Loucy (cell line): Measurements from ENCODE around the gene RUNX2.

Source experiments
- H2AFZ ChIP-seq: fragments of 200-600 bp; sonication (generic); 2 replicates; pipeline ENCODE4 v1.6.0; 2016; ENCODE audit warnings: antibody characterized with exemption, mild to moderate bottlenecking, low read length, moderate library complexity
- H3F3A ChIP-seq: fragments of 200-600 bp; 2 replicates; pipeline ENCODE4 v1.6.0; 2016; ENCODE audit warnings: antibody characterized with exemption, low read depth, mild to moderate bottlenecking
- H3K27me3 ChIP-seq: fragments of 200-600 bp; sonication (generic); 2 replicates; pipeline ENCODE4 v1.6.1; 2014; ENCODE audit warnings: low read length, mild to moderate bottlenecking; ENCODE audit not compliant: insufficient read depth, poor library complexity, severe bottlenecking
- H3K36me3 ChIP-seq: fragments of 200-600 bp; sonication (generic); 2 replicates; pipeline ENCODE4 v1.6.1; 2016; ENCODE audit warnings: low read length; ENCODE audit not compliant: insufficient read depth
- H3K4me1 ChIP-seq: fragments of 200-600 bp; sonication (generic); 2 replicates; pipeline ENCODE4 v1.5.1; 2014; ENCODE audit warnings: low read length, mild to moderate bottlenecking; ENCODE audit not compliant: insufficient read depth, poor library complexity, severe bottlenecking
- H3K4me2 ChIP-seq: fragments of 200-600 bp; sonication (generic); 2 replicates; pipeline ENCODE4 v1.6.0; 2014; ENCODE audit warnings: antibody characterized with exemption, low read length, low read depth, mild to moderate bottlenecking; ENCODE audit not compliant: poor library complexity, severe bottlenecking
- H3K4me3 ChIP-seq: fragments of 200-600 bp; sonication (generic); 2 replicates; pipeline ENCODE4 v1.5.1; 2014; ENCODE audit warnings: low read length, mild to moderate bottlenecking, mixed read lengths; ENCODE audit not compliant: poor library complexity, severe bottlenecking
- H3K79me2 ChIP-seq: fragments of 200-600 bp; sonication (generic); 2 replicates; pipeline ENCODE4 v1.6.1; 2014; ENCODE audit warnings: low read length; ENCODE audit not compliant: insufficient read depth
- H3K9ac ChIP-seq: fragments of 200-600 bp; sonication (generic); 2 replicates; pipeline ENCODE4 v1.6.0; 2014; ENCODE audit warnings: mild to moderate bottlenecking, low read depth, low read length, moderate library complexity; ENCODE audit not compliant: poor library complexity, severe bottlenecking
- H3K9me2 ChIP-seq: fragments of 200-600 bp; sonication (generic); replicated peaks from 2 replicates; pipeline ENCODE4 v1.6.1; 2016; ENCODE audit warnings: low read depth, low read length, mixed read lengths
- H3K9me3 ChIP-seq: fragments of 200-600 bp; sonication (generic); 2 replicates; pipeline ENCODE4 v1.6.1; 2014; ENCODE audit warnings: mild to moderate bottlenecking, antibody characterized with exemption, low read length, low read depth; ENCODE audit not compliant: insufficient read depth
- H4K20me1 ChIP-seq: fragments of 200-600 bp; sonication (generic); 2 replicates; pipeline ENCODE4 v1.6.0; 2014; ENCODE audit warnings: antibody characterized with exemption, low read length, mild to moderate bottlenecking; ENCODE audit not compliant: insufficient read depth, poor library complexity, severe bottlenecking
- CTCF ChIP-seq: fragments of 200-600 bp; sonication (generic); conservative IDR thresholded peaks from 2 replicates; pipeline ENCODE4 v1.5.1; 2014; ENCODE audit warnings: mild to moderate bottlenecking, antibody characterized with exemption, low read length
- EZH2phosphoT487 ChIP-seq: fragments of 200-600 bp; IDR thresholded peaks from 2 replicates; pipeline ENCODE4 v1.6.1; 2018; ENCODE audit warnings: antibody characterized with exemption, mild to moderate bottlenecking, moderate library complexity, borderline replicate concordance

The RUNX2 gene

GRCh38 chr6:45637056-45637455, 308.9 kb downstream of the RUNX2 start:
- peak overlapping the region; percentile 34 for H3K4me2 ChIP-seq
- no peaks in the 10 kb centered on the region for H4K20me1 ChIP-seq
- TF ChIP-seq EZH2phosphoT487 (no peak), CTCF (no peak)
- peak overlapping the region; percentile 30 for H3K9ac ChIP-seq
- H3K9me2 ChIP-seq = no peaks in the 10 kb centered on the region
- H3K4me1 ChIP-seq = peaks cover 39% of the 10 kb centered on the region
- H3K36me3 ChIP-seq = no peaks in the 10 kb centered on the region
- no peaks in the 10 kb centered on the region for H3K9me3 ChIP-seq
- H3F3A ChIP-seq = peaks cover 11% of the 10 kb centered on the region; the same call in 1 of the 2 replicates
- no peaks in the 10 kb centered on the region for H3K27me3 ChIP-seq
- 0 out of 2 replicates have a peak overlapping the region, but pooled peaks have one; percentile 17 for H2AFZ ChIP-seq
- no peak overlapping the region for H3K4me3 ChIP-seq
- no peaks in the 10 kb centered on the region for H3K79me2 ChIP-seq

DNA sequence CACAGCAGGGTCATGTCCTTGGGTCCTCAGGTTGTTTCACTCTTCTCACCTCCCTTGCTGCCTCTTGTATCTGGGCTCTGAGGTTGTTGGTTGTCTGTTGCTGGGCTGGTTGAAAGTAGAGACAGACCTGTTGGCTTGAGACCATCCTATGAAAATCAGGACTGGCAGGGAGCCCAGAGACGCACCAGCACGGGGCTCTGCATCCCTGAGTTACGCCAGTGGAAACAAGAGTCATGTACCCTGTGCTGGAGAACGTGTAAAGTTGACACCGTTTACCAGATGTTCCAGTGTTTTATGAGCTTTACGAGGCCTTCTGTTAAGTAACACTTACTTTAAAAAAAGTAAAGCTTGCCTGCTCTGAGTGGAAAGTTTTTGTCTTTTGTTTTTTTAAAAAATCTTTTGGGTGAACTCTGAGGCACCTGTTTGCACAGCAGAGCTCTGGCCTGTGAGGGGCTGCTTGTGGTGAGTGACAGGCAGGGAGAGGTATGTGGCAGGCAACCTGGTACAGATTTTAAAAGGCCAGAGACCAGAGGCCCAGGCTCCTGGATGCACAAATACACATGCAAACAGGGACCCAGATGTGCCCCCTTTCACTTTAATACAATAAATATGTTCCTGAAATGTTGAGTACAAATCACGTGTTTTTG, 309.6 kb downstream of the RUNX2 start:
- Histone ChIP-seq H3K79me2 (no peaks in the 10 kb centered on the region), H3K9me2 (no peaks in the 10 kb centered on the region), H3K4me3 (no peak overlapping the region), H3F3A (peaks cover 11% of the 10 kb centered on the region; the same call in 1 of the 2 replicates), H4K20me1 (no peaks in the 10 kb centered on the region), H3K27me3 (no peaks in the 10 kb centered on the region), H3K36me3 (no peaks in the 10 kb centered on the region), H2AFZ (0 out of 2 replicates have a peak overlapping the region, but pooled peaks have one; percentile 17), H3K9me3 (no peaks in the 10 kb centered on the region), H3K9ac (peak overlapping the region; percentile 30), H3K4me1 (peaks cover 39% of the 10 kb centered on the region), H3K4me2 (peak overlapping the region; percentile 34)
- no peak for TF ChIP-seq EZH2phosphoT487
- TF ChIP-seq CTCF = no peak

- TF ChIP-seq CTCF = no peak
- no peak for TF ChIP-seq EZH2phosphoT487
- Histone ChIP-seq H3K4me2 (peak overlapping the region; percentile 34), H3K79me2 (no peaks in the 10 kb centered on the region)
Observed at GRCh38 chr6:45640081-45640491, 312.0 kb downstream of the RUNX2 start.

More at GRCh38 chr6:45640081-45640491, 312.0 kb downstream of the RUNX2 start:
- peaks cover 11% of the 10 kb centered on the region; the same call in 1 of the 2 replicates for H3F3A ChIP-seq
- H3K4me1 ChIP-seq = peaks cover 39% of the 10 kb centered on the region
- no peaks in the 10 kb centered on the region for H3K9me3 ChIP-seq
- H4K20me1 ChIP-seq = no peaks in the 10 kb centered on the region
- no peak overlapping the region for H3K9ac ChIP-seq
- no peaks in the 10 kb centered on the region for H3K9me2 ChIP-seq
- no peaks in the 10 kb centered on the region for H3K27me3 ChIP-seq
- H3K4me3 ChIP-seq = no peak overlapping the region
- no peaks in the 10 kb centered on the region for H3K36me3 ChIP-seq
- H2AFZ ChIP-seq = no peak overlapping the region
